ENCODE results near the gene PHF23. TPM values are rescaled to one million over a fixed set of nuclear protein-coding genes. Genes with fewer than 3 reads are reported as not detected.

Gene PHF23
- total RNA-seq, 1 donor from 2014 or later = 78.0 TPM

GRCh38 chr17:7262192-7262934 lies 23.1 kb upstream of the PHF23 start, which contains the start of gene CLDN7:
CLDN7 (minus strand) TSS chr17:7262478; CDS start chr17:7262043, 435 bp downstream.
- H2AFZ ChIP-seq (ENCODE audit: low read depth, low read length) = peak within 1 kb of the TSS; percentile 67
- DNase-seq (ENCODE audit: low read depth) (no peak), FAIRE-seq (no peak)
- Mint-ChIP-seq H3K4me1 (ENCODE audit: low read depth, unreplicated experiment) (peaks cover 3% of the 10 kb centered on the region), H3K27me3 (ENCODE audit: low read depth, unreplicated experiment) (peaks cover 14% of the 10 kb centered on the region), H3K36me3 (ENCODE audit: low read depth, unreplicated experiment) (peaks cover 6% of the 10 kb centered on the region), H3K9me3 (ENCODE audit: unreplicated experiment) (peaks cover 3% of the 10 kb centered on the region), H3K27ac (ENCODE audit: unreplicated experiment) (peak within 1 kb of the TSS; percentile 45), H3K4me3 (ENCODE audit: unreplicated experiment) (peak within 1 kb of the TSS; percentile 57)
- H3K9me3 ChIP-seq (ENCODE audit: insufficient read depth, low read depth, low read length) = no peaks in the 10 kb centered on the region
- peak within 1 kb of the TSS; percentile 80 for H3K4me2 ChIP-seq (ENCODE audit: low read length)
- TF ChIP-seq CTCF (IDR thresholded peaks at IDR 0.05; ENCODE audit: insufficient read depth, low read depth, low read length) (no peak), EZH2 (IDR thresholded peaks at IDR 0.05; ENCODE audit: insufficient read depth, low read length) (peak; percentile 89)
- H3K9ac ChIP-seq (ENCODE audit: low read length) = peak within 1 kb of the TSS; percentile 23
- H3K27ac ChIP-seq (ENCODE audit: low read depth, low read length) = no peak within 1 kb of the TSS
- no peaks in the 10 kb centered on the region for H3K36me3 ChIP-seq (ENCODE audit: insufficient read depth, low read length)
- peak within 1 kb of the TSS; percentile 28 for H3K4me3 ChIP-seq (ENCODE audit: insufficient read depth, low read depth, low read length)
- no peaks in the 10 kb centered on the region for H3K79me2 ChIP-seq (ENCODE audit: insufficient read depth, low read length)
- peaks cover 14% of the 10 kb centered on the region for H3K27me3 ChIP-seq (ENCODE audit: insufficient read depth, low read length)
- H3K4me1 ChIP-seq (ENCODE audit: insufficient read depth, low read length) = peaks cover 12% of the 10 kb centered on the region
- H4K20me1 ChIP-seq (ENCODE audit: insufficient read depth, low read length) = no peaks in the 10 kb centered on the region

- FAIRE-seq (no peak), DNase-seq (ENCODE audit: low read depth) (no peak)
- TF ChIP-seq CTCF (IDR thresholded peaks at IDR 0.05; ENCODE audit: insufficient read depth, low read depth, low read length) (no peak), EZH2 (IDR thresholded peaks at IDR 0.05; ENCODE audit: insufficient read depth, low read length) (no peak)
- Histone ChIP-seq H4K20me1 (ENCODE audit: insufficient read depth, low read length) (no peaks in the 10 kb centered on the region), H3K4me1 (ENCODE audit: insufficient read depth, low read length) (peaks cover 12% of the 10 kb centered on the region), H3K27ac (ENCODE audit: low read depth, low read length) (no peak overlapping the region), H3K9me3 (ENCODE audit: insufficient read depth, low read depth, low read length) (no peaks in the 10 kb centered on the region), H3K9ac (ENCODE audit: low read length) (peak overlapping the region; percentile 23), H3K36me3 (ENCODE audit: insufficient read depth, low read length) (no peaks in the 10 kb centered on the region), H3K4me3 (ENCODE audit: insufficient read depth, low read depth, low read length) (peak overlapping the region; percentile 28), H3K4me2 (ENCODE audit: low read length) (peak overlapping the region; percentile 80), H3K27me3 (ENCODE audit: insufficient read depth, low read length) (peaks cover 14% of the 10 kb centered on the region), H2AFZ (ENCODE audit: low read depth, low read length) (peak overlapping the region; percentile 41), H3K79me2 (ENCODE audit: insufficient read depth, low read length) (no peaks in the 10 kb centered on the region)
- Mint-ChIP-seq H3K4me3 (ENCODE audit: unreplicated experiment) (peak overlapping the region; percentile 50), H3K9me3 (ENCODE audit: unreplicated experiment) (no peaks in the 10 kb centered on the region), H3K4me1 (ENCODE audit: low read depth, unreplicated experiment) (no peaks in the 10 kb centered on the region), H3K27me3 (ENCODE audit: low read depth, unreplicated experiment) (peaks cover 14% of the 10 kb centered on the region), H3K27ac (ENCODE audit: unreplicated experiment) (no peak overlapping the region), H3K36me3 (ENCODE audit: low read depth, unreplicated experiment) (peaks cover 9% of the 10 kb centered on the region)
These were observed 22.3 kb upstream of the PHF23 start for GRCh38 chr17:7261379-7262191.
